Aorta (tissue), 5 donors: ENCODE measurements around the gene HS3ST6. TPM values are rescaled to one million over a fixed set of nuclear protein-coding genes. Genes with fewer than 3 reads are reported as not detected.
A peak's percentile ranks its signal among the peaks of the same experiment; 100 is the strongest.
"Not testable (repeated sequence)": the region's sequence is repeated elsewhere in the genome, so short reads cannot be mapped to it uniquely, and the experiment has no call there.

Source experiments
- ATAC-seq: fragments of 200-7000 bp; cut with Tn5 transposase; one replicate; pipeline ENCODE4 v1.9.1; 2022; ENCODE audit warnings: moderate library complexity; ENCODE audit not compliant: low FRiP score
- DNase-seq, 2 donors: peaks; one replicate each; pipeline ENCODE4 v3.0.0-alpha.2; 2020
- H3K27ac ChIP-seq, 2 donors: one replicate each; pipeline ENCODE4 v1.5.1; 2013; ENCODE audit warnings: low read length in 2 of 2, mild to moderate bottlenecking in 2 of 2, moderate library complexity in 2 of 2, control low read depth in 1 of 2, inconsistent platforms in 1 of 2, low read depth in 1 of 2
- H3K27me3 ChIP-seq, 2 donors: one replicate each; pipeline ENCODE4 v1.6.1; 2013; ENCODE audit warnings: control low read depth in 1 of 2, low read length in 1 of 2, mild to moderate bottlenecking in 1 of 2, moderate library complexity in 1 of 2; ENCODE audit not compliant: insufficient read depth in 2 of 2, control insufficient read depth in 1 of 2
- H3K36me3 ChIP-seq, 2 donors: one replicate each; pipeline ENCODE4 v1.6.1; 2013; ENCODE audit warnings: control low read depth in 1 of 2, low read length in 1 of 2, mild to moderate bottlenecking in 1 of 2; ENCODE audit not compliant: insufficient read depth in 2 of 2, control insufficient read depth in 1 of 2
- H3K4me1 ChIP-seq, 2 donors: one replicate each; pipeline ENCODE4 v1.6.1; 2013; ENCODE audit warnings: low read length in 2 of 2, control low read depth in 1 of 2, mild to moderate bottlenecking in 1 of 2, moderate library complexity in 1 of 2; ENCODE audit not compliant: insufficient read depth in 2 of 2, control insufficient read depth in 1 of 2
- H3K4me3 ChIP-seq, 2 donors: one replicate each; pipeline ENCODE4 v1.5.1; 2013; ENCODE audit warnings: low read length in 2 of 2, control low read depth in 1 of 2, mild to moderate bottlenecking in 1 of 2
- H3K9me3 ChIP-seq: one replicate; pipeline ENCODE4 v1.6.1; 2013; ENCODE audit warnings: mild to moderate bottlenecking, low read length; ENCODE audit not compliant: control insufficient read depth
- WGBS, 2 donors: extraction: QIAGEN DNeasy Blood & Tissue Kit; methylation state at CpG; one replicate each; pipeline ENCODE4 v1.1.7; 2013; 5-methylcytosine and 5-hydroxymethylcytosine counted together
- intact Hi-C, 2 donors: fragments of 100-400 bp; cut with DNase I; formaldehyde crosslinking; loops; one replicate each; pipeline versions ENCODE4 v1.14.2 to v1.15.0; 2022
- polyA plus RNA-seq, 2 donors: library from polyadenylated mRNA; stranded (reverse); fragments of 200-250 nt; gene quantifications; one replicate each; pipeline ENCODE4 v1.2.3, GENCODE V29; 2013
- total RNA-seq, 2 donors: library from RNA; stranded (reverse); fragmentation: NEBNext Ultra II Directional; extraction: Animal tissue kit (Norgen Biotek cat#: 25700); gene quantifications; one replicate each; pipeline ENCODE4 v1.2.1, GENCODE V29; 2021
- donor health status: healthy with polysubstance abuse.
- donor health status: Bipolar disorder and iron deficiency.
- donor health status: DM: no; HTN: no; CAD: no.
- donor health status: DM: no; HTN: no; CAD: no.
- donor health status: DM: yes; HTN: yes; CAD: no.

The HS3ST6 gene
- total and polyA plus RNA-seq, 4 donors, result 1.1 TPM; not detected in 3

DNA sequence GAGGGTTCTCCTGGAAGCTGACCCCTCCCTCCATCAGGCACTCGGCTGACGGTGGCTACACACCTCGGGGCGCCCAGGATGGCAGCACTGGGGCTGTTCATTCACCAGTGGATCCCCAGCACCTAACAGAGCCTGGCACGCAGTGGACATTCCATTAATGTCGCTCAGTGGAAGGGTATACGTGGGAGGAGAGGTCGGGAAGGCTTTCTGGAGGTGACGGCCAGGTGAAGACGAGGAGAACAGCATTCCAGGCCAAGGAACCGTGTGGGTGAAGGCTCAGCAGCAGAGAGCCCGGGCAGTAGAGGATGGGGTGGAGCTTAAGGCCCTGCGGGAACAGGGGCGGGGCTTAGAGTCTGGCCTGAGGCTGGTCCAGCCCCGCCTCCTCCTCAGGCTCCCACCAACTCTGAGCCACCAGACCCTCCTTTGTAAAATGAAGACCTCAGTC lies 2.5 kb upstream of the HS3ST6 start:
- Histone ChIP-seq H3K4me3 (no peak overlapping the region), H3K4me1 (no peaks in the 10 kb centered on the region), H3K9me3 (no peaks in the 10 kb centered on the region), H3K27ac (no peak overlapping the region), H3K27me3 (peaks cover 0 to 6% of the 10 kb centered on the region in 2 donors), H3K36me3 (no peaks in the 10 kb centered on the region)
- intact Hi-C loops, result no loop called here
- DNase-seq (no peak), ATAC-seq (no peak)
- WGBS, 2 donors, result 9 to 10% methylated on average over 15 of the region's 15 CpGs

- H3K36me3 ChIP-seq, H3K4me3 ChIP-seq, H3K4me1 ChIP-seq, DNase-seq, intact Hi-C loops, H3K27ac ChIP-seq, H3K27me3 ChIP-seq, ATAC-seq, H3K9me3 ChIP-seq: not testable (repeated sequence)
- WGBS, 2 donors, result 63 to 68% methylated on average over 21 of the region's 21 CpGs
Observed at GRCh38 chr16:1920122-1920521, 1.9 kb upstream of the HS3ST6 start.

DNA sequence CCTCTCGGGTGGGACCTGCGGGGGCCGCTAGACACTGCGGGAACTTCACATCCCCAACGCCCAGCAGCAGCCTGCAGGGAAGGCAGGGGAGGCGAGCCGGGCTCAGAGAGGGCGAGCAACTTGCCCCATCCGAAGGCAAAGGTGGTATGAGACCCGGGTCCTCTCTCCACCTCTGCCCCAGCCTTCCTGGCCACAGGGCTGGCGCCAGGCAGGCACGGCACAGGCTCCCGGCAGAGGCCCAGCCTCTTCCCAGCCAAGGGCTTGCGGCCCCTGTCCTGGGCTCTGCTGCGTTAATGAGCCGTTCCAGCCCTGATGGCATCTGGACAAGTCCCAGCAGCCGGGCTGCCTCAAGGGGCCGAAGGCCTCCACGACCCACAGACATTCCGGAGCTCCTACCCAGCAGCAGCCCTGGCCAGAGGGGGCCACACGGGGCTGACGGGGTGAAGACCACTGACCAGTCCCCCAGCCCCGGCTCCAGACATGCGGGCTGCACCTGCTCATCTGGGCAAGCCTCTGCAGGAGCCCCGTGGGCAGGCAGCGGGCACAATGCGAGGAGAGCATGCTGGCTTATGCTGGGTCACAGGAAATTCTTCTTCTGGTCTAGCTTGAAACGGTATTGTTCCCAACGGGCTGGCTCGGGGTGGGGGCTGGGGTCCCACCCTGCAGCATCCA lies 1.2 kb upstream of the HS3ST6 start:
- H3K27me3 ChIP-seq, result peaks cover 0 to 4% of the 10 kb centered on the region in 2 donors

GRCh38 chr16:1917665-1918350 lies 407 bp downstream of the HS3ST6 start:
- no peak overlapping the region for H3K4me3 ChIP-seq
- ATAC-seq (no peak), DNase-seq (no peak)
- peaks cover 0 to 4% of the 10 kb centered on the region in 2 donors for H3K27me3 ChIP-seq
- no peak overlapping the region for H3K27ac ChIP-seq
- no peaks in the 10 kb centered on the region for H3K4me1 ChIP-seq
- intact Hi-C loops, result no loop called here
- WGBS, 2 donors, result 1 to 2% methylated on average over 69 to 81 of the region's 81 CpGs
- no peaks in the 10 kb centered on the region for H3K9me3 ChIP-seq
- no peaks in the 10 kb centered on the region for H3K36me3 ChIP-seq

More for the DNA sequence above, 1.2 kb upstream of the HS3ST6 start:
- Histone ChIP-seq H3K4me1 (no peaks in the 10 kb centered on the region), H3K9me3 (no peaks in the 10 kb centered on the region), H3K36me3 (no peaks in the 10 kb centered on the region), H3K4me3 (no peak overlapping the region), H3K27ac (no peak overlapping the region)
- 26% methylated on average over 30 of the region's 30 CpGs for WGBS, 2 donors
- intact Hi-C loops, result no loop called here
- no peak for DNase-seq
- ATAC-seq, result no peak

DNA sequence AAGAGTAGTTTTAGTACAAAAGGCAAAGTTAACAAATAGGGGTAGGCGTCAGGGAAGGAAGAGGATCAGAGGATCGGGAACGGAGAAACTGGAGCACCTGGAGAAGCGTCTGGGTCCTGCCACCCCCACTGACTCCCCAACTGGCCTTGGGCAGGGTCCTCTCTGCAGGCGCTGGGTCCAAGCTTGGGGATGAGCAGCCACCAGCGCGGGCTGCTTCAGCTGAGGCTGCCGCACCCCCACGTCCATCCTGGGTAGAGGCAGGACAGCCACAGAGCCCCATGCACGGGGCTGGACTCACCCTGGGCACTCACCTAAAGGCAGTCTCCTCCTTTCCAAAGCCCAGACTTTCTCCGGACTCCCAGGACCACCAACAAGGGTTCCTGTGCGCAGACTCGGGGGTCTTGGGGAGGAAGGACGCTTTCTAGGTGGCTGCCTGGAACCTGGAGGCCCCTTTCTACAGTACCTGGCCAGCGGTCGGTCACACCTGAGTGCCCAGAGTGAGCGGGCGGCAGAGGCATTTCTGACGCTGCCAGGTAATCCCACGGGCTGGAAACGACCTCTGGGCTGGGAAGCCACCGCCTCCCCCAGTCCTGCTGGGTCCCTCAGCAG lies 1.1 kb downstream of the HS3ST6 start:
- Histone ChIP-seq H3K27me3 (peaks cover 0 to 4% of the 10 kb centered on the region in 2 donors), H3K36me3 (no peaks in the 10 kb centered on the region), H3K4me3 (no peak overlapping the region), H3K4me1 (no peaks in the 10 kb centered on the region), H3K27ac (no peak overlapping the region), H3K9me3 (no peaks in the 10 kb centered on the region)
- no peak for ATAC-seq
- no peak for DNase-seq
- 3 to 6% methylated on average over 21 to 22 of the region's 22 CpGs for WGBS, 2 donors
- intact Hi-C loops, result no loop called here

DNA sequence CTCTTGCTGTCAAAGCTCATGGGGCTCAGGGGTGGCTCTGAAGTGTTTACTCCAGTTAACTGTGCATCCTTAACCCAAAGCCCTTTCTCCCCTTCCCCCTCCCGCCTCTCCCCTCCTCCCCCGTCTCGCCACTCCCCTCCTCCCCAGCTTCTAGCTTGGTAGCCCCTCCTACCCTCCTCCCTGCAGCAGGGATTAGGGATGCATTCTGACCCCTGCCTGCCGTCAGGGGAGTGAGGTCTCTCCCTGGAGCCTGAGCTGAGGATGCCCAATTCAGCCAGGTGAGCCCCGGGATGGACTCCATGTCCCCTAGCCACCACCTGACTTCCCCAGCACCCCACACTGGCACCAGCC lies 1.6 kb downstream of the HS3ST6 start:
- H3K9me3 ChIP-seq, result no peaks in the 10 kb centered on the region
- H3K4me1 ChIP-seq, result no peaks in the 10 kb centered on the region
- no peaks in the 10 kb centered on the region for H3K36me3 ChIP-seq
- H3K27ac ChIP-seq, result no peak overlapping the region
- ATAC-seq (no peak), DNase-seq (no peak)
- H3K27me3 ChIP-seq, result peaks cover 0 to 4% of the 10 kb centered on the region in 2 donors
- H3K4me3 ChIP-seq, result no peak overlapping the region
- 4 to 5% methylated on average over 5 of the region's 5 CpGs for WGBS, 2 donors
- intact Hi-C loops, result no loop called here

DNA sequence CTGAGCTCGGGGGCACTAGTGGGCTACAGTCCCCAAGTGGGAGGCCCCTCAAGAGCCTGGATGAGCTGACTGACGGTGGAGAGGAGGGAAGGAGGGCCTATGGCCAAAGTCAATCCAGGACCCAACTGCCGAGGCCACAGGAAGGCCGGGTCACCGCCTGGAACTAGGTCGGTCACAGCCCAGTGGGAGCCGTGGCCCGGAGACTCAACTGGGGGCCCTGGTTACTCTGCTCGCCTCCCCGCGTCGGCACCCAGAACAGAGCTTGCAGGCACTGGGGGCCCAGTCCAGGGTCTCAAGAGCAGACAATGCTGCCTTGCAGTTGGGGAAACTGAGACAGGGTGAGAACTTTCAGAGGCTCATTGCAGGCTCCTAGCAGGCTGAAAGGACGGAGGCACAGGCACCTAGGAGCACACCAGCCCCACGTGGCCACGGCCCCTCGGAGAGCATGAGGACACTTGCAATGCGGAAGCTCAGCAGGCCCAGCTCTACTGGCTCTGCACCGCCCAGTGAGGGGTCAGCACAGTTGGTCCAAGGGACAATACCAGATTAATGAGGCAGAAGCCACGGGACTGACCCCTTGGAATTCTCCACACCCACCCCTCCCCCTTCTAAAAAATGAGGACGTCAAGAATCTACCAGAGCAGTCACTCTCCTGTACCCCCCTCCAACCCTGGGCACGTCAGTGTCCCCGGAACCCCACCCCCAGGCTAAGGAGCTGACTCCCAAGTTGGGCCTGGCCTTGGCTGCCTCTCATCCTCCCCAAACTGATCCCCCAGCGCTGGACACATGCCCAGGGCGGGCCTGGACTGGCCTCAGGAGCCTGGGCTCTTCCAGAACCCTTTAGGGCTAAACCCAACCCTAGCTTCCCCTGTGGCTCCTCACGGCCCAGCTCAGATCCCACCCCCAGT lies 2.2 kb downstream of the HS3ST6 start:
- H3K27me3 ChIP-seq, result peaks cover 0 to 3% of the 10 kb centered on the region in 2 donors

GRCh38 chr16:1914988-1915387 lies 3.2 kb downstream of the HS3ST6 start:
- ATAC-seq, result no peak
- WGBS, 2 donors, result 35 to 37% methylated on average over 8 of the region's 8 CpGs
- Histone ChIP-seq H3K9me3 (no peaks in the 10 kb centered on the region), H3K36me3 (no peaks in the 10 kb centered on the region), H3K4me3 (no peak overlapping the region), H3K4me1 (no peaks in the 10 kb centered on the region), H3K27ac (no peak overlapping the region), H3K27me3 (no peaks in the 10 kb centered on the region)
- intact Hi-C loops, result no loop called here
- no peak for DNase-seq

More for the DNA sequence above, 2.2 kb downstream of the HS3ST6 start:
- Histone ChIP-seq H3K36me3 (no peaks in the 10 kb centered on the region), H3K4me1 (no peaks in the 10 kb centered on the region), H3K4me3 (no peak overlapping the region), H3K27ac (no peak overlapping the region), H3K9me3 (no peaks in the 10 kb centered on the region)
- ATAC-seq (no peak), DNase-seq (peak in 1 of 2 donors; percentile 61)
- WGBS, 2 donors, result 54 to 63% methylated on average over 23 to 25 of the region's 25 CpGs
- intact Hi-C loops, result no loop called here
